ENCODE data around the gene MALL. TPM values are rescaled to one million over a fixed set of nuclear protein-coding genes. Genes with fewer than 3 reads are reported as not detected.
"Not testable (repeated sequence)": the region's sequence is repeated elsewhere in the genome, so short reads cannot be mapped to it uniquely, and the experiment has no call there.

The MALL gene
- polyA plus RNA-seq, 1 donor = 6.8 TPM

DNA sequence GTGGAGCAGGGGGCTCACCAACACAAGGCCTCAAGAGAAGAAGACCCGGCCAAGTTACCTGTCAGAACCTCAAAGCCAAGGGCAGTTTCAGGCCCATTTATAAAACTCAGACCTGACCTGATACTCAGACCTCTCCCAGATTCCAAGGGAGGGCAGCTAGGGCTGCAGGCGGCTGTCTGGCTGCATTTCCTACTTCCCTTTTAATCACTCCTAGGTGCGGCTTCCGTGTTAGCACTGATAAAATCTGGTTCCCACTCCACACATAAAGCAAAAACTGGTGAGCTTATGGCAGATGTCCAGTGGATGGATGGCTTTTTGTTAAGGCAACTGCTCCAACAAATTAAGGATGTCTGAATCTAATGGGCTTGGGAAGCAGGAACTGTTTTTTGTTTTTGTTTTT lies 63.5 kb downstream of the MALL start:
- DNase-seq (ENCODE audit: low read depth) = not testable (repeated sequence)

DNA sequence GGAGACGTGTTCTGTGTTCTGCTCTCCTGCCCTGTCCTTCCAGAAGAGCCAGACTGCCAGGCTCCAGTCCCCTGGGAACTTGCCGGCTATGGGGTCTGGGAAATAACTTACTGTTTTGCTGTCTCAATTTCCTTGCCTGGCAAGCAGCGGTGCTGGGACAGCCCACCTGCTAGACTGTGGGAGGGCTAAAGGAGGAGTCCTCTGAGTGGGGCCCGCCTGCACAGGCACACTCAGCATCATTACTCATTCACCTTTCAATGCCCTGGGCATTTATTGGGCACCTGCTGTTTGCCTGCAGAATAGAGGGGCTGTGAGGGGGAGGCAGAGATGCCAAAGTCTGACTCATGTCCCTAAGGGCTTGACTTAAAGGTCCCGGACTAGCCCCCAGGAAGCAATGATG lies 65.4 kb downstream of the MALL start:
- DNase-seq (ENCODE audit: low read depth) = not testable (repeated sequence)

DNA sequence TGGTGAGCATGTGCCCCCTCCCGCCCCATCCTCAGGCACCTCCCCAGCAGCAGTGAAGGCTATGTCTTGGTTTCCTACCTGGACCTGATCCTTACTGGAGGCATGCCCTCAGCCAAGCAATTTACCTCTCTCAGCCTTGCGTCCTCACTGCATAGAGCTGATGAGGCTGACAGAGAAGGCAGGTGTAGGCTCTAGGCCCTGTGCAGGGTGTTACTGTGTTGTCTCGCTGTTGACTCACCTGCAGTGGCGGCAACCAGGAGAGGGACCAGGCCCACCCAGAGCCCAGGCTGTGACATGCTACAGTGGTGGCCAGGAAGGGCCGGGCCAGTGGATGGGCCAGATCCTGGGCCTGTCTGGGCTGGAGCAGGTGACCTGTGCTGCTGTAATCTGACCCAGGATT lies 65.9 kb downstream of the MALL start:
- DNase-seq (ENCODE audit: low read depth) = not testable (repeated sequence)

DNA sequence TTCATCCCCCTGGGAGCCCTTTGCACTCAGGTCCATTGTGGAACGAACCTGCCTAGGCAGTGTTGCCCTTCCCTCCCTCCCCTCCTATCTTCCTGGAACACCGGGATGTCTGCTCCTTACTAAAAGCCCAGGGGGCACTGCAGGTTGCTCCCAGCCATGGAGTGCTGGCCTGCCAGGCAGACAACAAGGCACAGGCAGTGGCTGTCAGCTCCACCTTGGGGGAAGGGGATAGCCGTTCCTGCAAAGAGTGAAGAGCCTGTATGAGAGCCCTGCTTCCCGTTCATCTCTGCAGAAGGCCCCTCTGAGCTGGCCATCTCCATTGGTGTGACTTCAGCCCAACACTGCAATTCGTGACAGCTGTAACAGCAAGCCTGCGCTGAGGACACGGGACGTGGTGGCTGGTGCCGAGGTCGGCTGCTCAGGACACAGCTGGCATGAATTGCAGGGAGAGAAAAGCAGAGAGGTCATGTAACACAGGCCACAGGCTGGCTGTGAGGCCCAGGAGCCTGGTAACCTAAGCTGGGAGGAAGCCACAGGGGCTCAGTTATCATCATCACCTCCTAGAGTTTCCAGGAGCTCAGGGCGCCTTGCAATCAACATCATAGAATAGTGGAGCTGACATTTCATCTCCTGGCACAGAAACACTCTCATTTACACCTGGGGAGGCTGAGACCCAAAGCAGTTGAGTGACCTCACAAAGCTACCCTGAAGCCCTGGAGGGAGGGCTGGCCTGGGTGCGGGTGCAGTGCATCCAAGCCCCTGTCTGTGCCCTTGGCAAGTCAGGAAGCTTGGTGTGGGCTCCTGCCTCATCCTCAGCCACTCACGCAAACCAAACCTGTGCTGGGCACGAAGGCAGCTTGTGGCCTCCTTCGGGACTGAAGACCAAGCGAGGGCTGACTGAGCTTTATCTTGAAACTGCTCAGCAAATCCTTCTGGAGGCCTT lies 67.1 kb downstream of the MALL start:
- DNase-seq (ENCODE audit: low read depth) = not testable (repeated sequence)

DNA sequence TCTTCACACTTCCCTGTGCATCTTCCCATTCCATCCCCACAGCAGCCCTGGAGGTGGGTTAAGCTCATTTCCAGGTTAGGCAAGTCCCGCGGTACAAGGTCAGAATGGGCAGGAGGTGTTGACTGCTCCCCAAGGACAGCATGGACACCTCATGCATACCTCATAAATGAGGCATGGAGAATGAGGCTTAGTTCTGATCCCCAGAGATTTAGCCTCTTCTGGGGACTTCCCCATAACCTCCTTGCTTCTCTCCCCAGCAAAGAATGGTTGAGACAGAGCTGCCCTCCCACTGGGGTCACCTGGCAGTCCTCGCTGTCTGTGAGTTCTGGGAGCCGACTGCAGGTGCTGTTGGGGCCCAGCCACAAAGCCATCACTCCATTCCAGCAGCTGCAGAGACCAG lies 68.4 kb downstream of the MALL start:
- DNase-seq (ENCODE audit: low read depth) = not testable (repeated sequence)

DNA sequence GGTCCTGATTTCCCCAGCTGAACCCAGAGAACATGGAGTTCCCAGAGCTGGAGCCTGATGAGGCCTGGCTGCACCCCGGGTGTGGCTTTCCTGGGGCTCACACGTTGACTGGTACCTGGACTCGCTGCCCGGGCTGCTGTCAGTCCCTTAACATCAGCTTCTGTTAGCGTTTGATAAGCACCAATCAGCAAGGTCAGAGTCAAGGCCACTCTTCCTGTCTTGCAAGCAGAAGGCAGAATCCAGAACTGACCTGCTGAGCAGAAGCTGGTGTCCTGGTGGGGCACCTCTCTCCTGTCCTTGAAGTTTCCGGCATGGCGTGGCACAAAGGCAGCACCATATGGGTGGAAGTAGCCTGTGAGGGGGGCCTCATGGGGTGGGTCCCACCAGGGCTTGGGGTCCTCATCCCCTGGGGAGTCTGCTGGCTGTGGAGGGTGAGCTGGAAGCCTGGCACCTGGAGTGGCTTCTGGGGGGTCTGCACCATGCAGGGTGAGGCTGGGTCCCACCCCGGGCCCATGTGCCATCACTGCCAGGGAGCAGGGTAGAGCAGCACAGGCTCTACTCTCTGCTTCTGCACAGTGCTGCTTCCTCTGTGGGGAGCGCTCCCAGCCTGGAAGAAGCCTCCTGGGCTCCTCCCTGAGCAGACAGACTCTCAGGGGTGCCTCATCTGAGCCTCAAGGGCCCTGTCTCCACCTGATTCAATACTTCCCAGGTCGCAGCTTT lies 73.5 kb downstream of the MALL start:
- DNase-seq (ENCODE audit: low read depth) = not testable (repeated sequence)

DNA sequence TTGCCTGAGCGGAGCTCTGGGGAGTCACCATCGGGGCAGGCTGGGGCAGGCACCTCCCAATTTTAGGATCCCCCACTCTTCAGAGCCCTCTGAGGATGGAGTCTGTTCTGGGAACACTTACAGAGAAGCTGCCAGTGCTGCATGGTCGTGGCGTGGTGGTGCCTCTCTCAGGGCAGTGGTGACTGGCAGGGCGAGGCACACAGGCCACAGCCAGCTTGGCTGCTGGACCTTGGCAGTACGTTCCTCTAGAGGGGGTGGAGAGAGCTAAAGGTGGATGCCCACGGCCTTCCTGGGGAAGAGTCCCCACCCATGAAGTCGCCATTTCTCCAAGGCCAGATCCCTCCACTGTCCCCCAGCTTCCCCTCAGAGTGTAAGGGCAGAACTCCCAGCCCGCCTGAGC lies 78.3 kb downstream of the MALL start:
- not testable (repeated sequence) for DNase-seq (ENCODE audit: low read depth)

DNA sequence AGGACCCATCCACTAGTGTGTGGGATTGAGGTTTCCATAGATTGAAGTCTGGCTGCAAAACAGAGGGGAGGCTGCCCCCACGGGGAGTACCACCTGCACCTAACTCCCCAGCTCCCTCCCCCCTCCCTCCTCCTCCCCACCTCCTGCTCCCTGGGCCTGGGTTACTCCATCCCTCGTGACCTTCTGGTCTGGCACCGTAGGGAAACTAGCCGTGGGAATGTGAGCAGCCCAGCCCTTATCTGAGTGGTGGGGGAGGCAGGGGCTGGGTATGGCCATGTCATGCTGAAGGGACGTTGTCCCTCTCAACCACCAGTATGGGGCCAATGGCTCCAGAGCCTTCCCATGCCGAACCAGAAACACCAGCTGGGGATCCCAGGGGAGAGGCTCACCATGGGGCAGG lies 80.2 kb downstream of the MALL start:
- not testable (repeated sequence) for DNase-seq (ENCODE audit: low read depth)

DNA sequence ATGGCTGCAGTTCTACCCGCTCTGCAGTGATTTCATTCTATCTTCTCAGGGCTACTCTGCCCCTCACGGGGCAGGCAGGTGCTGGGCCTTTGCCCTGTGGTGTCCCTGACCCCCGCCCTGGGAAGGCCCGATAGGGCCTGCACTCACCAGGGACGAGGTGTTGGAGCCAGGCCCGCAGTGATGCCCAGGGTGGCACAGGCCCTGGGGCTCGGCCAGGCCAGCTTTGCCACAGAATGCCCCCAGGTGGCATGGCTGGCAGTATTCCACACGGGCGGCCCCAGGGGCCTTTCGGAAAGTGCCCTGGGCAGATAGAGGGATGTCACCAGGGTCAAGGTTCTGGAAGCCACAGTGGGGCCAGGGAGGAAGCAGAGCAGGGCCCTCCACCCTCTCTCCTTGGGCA lies 80.7 kb downstream of the MALL start:
- DNase-seq (ENCODE audit: low read depth) = not testable (repeated sequence)

Other genes with a start within 250 kb of the MALL start
- gene LIMS3, start 217.1 kb downstream of the MALL start, polyA plus RNA-seq (ENCODE audit: insufficient read length) = 6.0 TPM
- gene NPHP1, start 89.2 kb upstream of the MALL start, polyA plus RNA-seq (ENCODE audit: insufficient read length) = 6.4 TPM
- 50.5 TPM for gene MTLN, start 96.7 kb upstream of the MALL start, polyA plus RNA-seq (ENCODE audit: insufficient read length)